ENCODE results near the gene ARVCF. TPM values are rescaled to one million over a fixed set of nuclear protein-coding genes. Genes with fewer than 3 reads are reported as not detected.
A peak's percentile ranks its signal among the peaks of the same experiment; 100 is the strongest.

ARVCF gene
- total RNA-seq, 3 donors from 2014 or later = 11.2 to 15.3 (median 15.1) TPM

GRCh38 chr22:20031732-20032406 lies 15.2 kb upstream of the ARVCF start:
- TF ChIP-seq, protein P1, sequence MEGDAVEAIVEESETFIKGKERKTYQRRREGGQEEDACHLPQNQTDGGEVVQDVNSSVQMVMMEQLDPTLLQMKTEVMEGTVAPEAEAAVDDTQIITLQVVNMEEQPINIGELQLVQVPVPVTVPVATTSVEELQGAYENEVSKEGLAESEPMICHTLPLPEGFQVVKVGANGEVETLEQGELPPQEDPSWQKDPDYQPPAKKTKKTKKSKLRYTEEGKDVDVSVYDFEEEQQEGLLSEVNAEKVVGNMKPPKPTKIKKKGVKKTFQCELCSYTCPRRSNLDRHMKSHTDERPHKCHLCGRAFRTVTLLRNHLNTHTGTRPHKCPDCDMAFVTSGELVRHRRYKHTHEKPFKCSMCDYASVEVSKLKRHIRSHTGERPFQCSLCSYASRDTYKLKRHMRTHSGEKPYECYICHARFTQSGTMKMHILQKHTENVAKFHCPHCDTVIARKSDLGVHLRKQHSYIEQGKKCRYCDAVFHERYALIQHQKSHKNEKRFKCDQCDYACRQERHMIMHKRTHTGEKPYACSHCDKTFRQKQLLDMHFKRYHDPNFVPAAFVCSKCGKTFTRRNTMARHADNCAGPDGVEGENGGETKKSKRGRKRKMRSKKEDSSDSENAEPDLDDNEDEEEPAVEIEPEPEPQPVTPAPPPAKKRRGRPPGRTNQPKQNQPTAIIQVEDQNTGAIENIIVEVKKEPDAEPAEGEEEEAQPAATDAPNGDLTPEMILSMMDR (IDR thresholded peaks at IDR 0.05) = no peak
- H3K4me1 ChIP-seq (ENCODE audit: low read depth) = no peaks in the 10 kb centered on the region
- ATAC-seq (peak; percentile 96), DNase-seq (peak; percentile 70 to 84 (median 80))
- intact Hi-C loops (cut with DNase I, micrococcal nuclease) = no loop called here
- no peaks in the 10 kb centered on the region for H3K9me3 ChIP-seq
- no peaks in the 10 kb centered on the region for H3K36me3 ChIP-seq (ENCODE audit: low read depth)
- no peak overlapping the region for H3K4me3 ChIP-seq

GRCh38 chr22:20029550-20030225 lies 13.1 kb upstream of the ARVCF start:
- Histone ChIP-seq H3K9me3 (no peaks in the 10 kb centered on the region), H3K4me1 (ENCODE audit: low read depth) (no peaks in the 10 kb centered on the region), H3K36me3 (ENCODE audit: low read depth) (no peaks in the 10 kb centered on the region), H3K4me3 (no peak overlapping the region)
- intact Hi-C loops (cut with DNase I, micrococcal nuclease) = no loop called here
- TF ChIP-seq, protein P1 (IDR thresholded peaks at IDR 0.05) = no peak
- no peak for DNase-seq
- ATAC-seq = no peak

DNA sequence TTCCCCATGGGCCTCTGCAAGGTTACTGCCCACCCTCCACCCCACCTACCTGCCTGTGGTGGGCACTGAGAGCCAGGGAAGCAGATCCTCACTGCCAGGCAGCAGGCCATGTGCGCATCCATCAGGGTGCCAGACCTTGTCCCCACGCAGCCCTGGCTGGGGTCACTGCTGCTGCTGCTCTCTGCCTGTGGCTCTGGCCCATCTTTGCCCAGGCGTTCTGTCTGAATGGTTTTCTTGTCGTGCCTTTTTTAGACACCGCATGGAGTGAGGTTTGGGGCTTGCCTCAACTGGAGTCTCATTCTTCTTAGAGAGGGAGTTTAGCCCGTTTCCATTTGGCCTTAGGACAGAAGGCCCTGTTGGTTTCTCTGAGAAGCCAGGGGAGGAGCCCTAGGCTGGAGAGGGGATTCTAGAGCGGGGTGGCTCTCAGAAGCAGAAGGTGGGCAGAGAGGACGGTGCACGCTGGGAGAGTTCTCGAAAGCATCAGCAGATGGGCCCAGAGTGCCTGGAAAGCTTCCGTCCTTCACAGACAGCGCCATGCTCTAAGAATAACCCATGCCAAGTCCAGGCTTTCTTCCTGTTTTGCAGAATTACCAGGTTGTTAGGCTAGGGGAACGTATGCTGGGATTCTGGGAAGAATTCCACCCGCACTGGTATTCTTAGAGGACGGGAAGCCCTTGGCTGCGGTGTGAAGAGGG lies 12.4 kb upstream of the ARVCF start:
- H3K4me3 ChIP-seq = no peak overlapping the region
- ATAC-seq = no peak
- H3K36me3 ChIP-seq (ENCODE audit: low read depth) = no peaks in the 10 kb centered on the region
- TF ChIP-seq, protein P1 (IDR thresholded peaks at IDR 0.05) = no peak
- intact Hi-C loops (cut with DNase I, micrococcal nuclease) = no loop called here
- H3K9me3 ChIP-seq = no peaks in the 10 kb centered on the region
- H3K4me1 ChIP-seq (ENCODE audit: low read depth) = no peaks in the 10 kb centered on the region
- DNase-seq = no peak

GRCh38 chr22:20027966-20028854 lies 11.6 kb upstream of the ARVCF start:
- TF ChIP-seq, protein P1 (IDR thresholded peaks at IDR 0.05) = no peak
- no peaks in the 10 kb centered on the region for H3K4me1 ChIP-seq (ENCODE audit: low read depth)
- no peaks in the 10 kb centered on the region for H3K9me3 ChIP-seq
- intact Hi-C loops (cut with DNase I, micrococcal nuclease) = no loop called here
- H3K36me3 ChIP-seq (ENCODE audit: low read depth) = no peaks in the 10 kb centered on the region
- ATAC-seq (no peak), DNase-seq (peak in 2 of 3 donors; percentile 19 to 28)
- H3K4me3 ChIP-seq = no peak overlapping the region

DNA sequence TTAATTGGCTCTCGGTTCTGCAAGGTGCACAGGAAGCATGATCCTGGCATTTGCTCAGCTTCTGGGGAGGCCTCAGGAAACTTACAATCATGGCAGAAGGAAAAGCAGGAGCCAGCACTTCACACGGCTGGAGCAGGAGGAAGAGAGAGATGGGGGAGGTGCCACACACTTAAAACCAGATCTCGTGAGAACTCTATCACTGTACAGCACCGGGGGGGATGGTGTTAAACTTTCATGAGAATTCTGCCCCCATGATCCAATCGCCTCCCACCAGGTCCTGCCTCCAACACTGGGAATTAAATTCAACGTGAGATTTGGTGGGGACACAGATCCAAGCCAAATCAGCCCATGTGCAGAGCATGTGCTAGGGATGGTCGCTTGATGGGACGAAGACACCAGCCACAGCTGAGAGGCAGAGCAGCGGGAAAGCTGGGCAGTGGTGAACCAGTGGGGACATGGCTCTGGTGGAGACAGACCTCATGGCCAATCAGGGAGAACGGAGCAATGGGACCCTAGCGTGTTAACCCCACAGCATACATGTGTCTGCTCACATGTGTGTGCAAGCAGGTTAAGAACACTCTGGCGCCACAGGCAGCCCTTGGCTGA lies 10.5 kb upstream of the ARVCF start:
- ATAC-seq (no peak), DNase-seq (peak in 1 of 3 donors; percentile 23)
- Histone ChIP-seq H3K4me3 (no peak overlapping the region), H3K4me1 (ENCODE audit: low read depth) (peaks cover 5% of the 10 kb centered on the region), H3K36me3 (ENCODE audit: low read depth) (no peaks in the 10 kb centered on the region), H3K9me3 (no peaks in the 10 kb centered on the region)
- TF ChIP-seq, protein P1 (IDR thresholded peaks at IDR 0.05) = no peak
- intact Hi-C loops (cut with DNase I, micrococcal nuclease) = no loop called here
